ENCODE results near the gene TNFAIP1. TPM values are rescaled to one million over a fixed set of nuclear protein-coding genes. Genes with fewer than 3 reads are reported as not detected.
A peak's percentile ranks its signal among the peaks of the same experiment; 100 is the strongest.
"Not testable (repeated sequence)": the region's sequence is repeated elsewhere in the genome, so short reads cannot be mapped to it uniquely, and the experiment has no call there.

TNFAIP1 gene
- total RNA-seq: 10 to 100 TPM; 20.8 to 56.8 (median 31.8) TPM
- polyA plus RNA-seq: 10 to 100 TPM; 11.5 to 16.8 TPM

- TF ChIP-seq CTCF (IDR thresholded peaks at IDR 0.05): no peak
- Histone ChIP-seq H3K36me3 (peaks cover 0 to 10% (median 0%) of the 10 kb centered on the region in 3 donors), H3K4me1 (peaks cover 12 to 45% (median 35%) of the 10 kb centered on the region in 3 donors), H3K9me3 (no peaks in the 10 kb centered on the region), H3K27me3 (no peaks in the 10 kb centered on the region), H3K27ac (peak within 1 kb of the TSS; percentile 86 to 98 (median 97)), H3K4me3 (peak within 1 kb of the TSS; percentile 63 to 94 (median 88))
- ATAC-seq: peak; percentile 87 to 92 (median 90)
- DNase-seq: peak; percentile 94 to 100 (median 99)
- intact Hi-C loops (cut with DNase I): no loop called here
- WGBS, 2 donors: 0 to 1% methylated on average over 54 to 62 of the region's 62 CpGs
- peak; percentile 91 for FAIRE-seq
Observed at GRCh38 chr17:28335201-28335958, at the start of gene TNFAIP1, which contains the start of gene IFT20. Gene TNFAIP1, plus strand, starts transcription at chr17:28335761. Its CDS starts 3,761 bp downstream, at chr17:28339522. Gene IFT20, minus strand, starts transcription at chr17:28335472. Its CDS starts 3,487 bp downstream, at chr17:28331985.

GRCh38 chr17:28285965-28286364, 49.6 kb upstream of the TNFAIP1 start:
- Histone ChIP-seq H3K36me3 (no peaks in the 10 kb centered on the region), H3K27me3 (no peaks in the 10 kb centered on the region), H3K4me1 (peaks cover 0 to 5% (median 3%) of the 10 kb centered on the region in 3 donors), H3K9me3 (no peaks in the 10 kb centered on the region), H3K4me3 (no peak overlapping the region), H3K27ac (no peak overlapping the region)
- no peak for TF ChIP-seq CTCF (IDR thresholded peaks at IDR 0.05)
- ATAC-seq (no peak), DNase-seq (no peak), FAIRE-seq (no peak)
- intact Hi-C loops (cut with DNase I): no loop called here
- WGBS, 2 donors: 68 to 76% methylated on average over 2 of the region's 2 CpGs

GRCh38 chr17:28290703-28291102, 44.9 kb upstream of the TNFAIP1 start:
- Histone ChIP-seq H3K27ac (no peak overlapping the region), H3K4me3 (no peak overlapping the region), H3K36me3 (no peaks in the 10 kb centered on the region), H3K27me3 (no peaks in the 10 kb centered on the region), H3K9me3 (no peaks in the 10 kb centered on the region), H3K4me1 (peaks cover 0 to 23% (median 21%) of the 10 kb centered on the region in 3 donors)
- DNase-seq (no peak), ATAC-seq (no peak), FAIRE-seq (no peak)
- 16 to 21% methylated on average over 2 of the region's 2 CpGs for WGBS, 2 donors
- intact Hi-C loops (cut with DNase I): no loop called here
- no peak for TF ChIP-seq CTCF (IDR thresholded peaks at IDR 0.05)

- no peak for FAIRE-seq
- DNase-seq: no peak
- H3K27ac ChIP-seq: peak overlapping the region in 2 of 4 donors; percentile 62 to 67
- 24 to 27% methylated on average over 1 of the region's 1 CpG for WGBS, 2 donors
- H3K27me3 ChIP-seq: no peaks in the 10 kb centered on the region
- H3K4me3 ChIP-seq: no peak overlapping the region
- no peaks in the 10 kb centered on the region for H3K36me3 ChIP-seq
- H3K9me3 ChIP-seq: no peaks in the 10 kb centered on the region
- intact Hi-C loops (cut with DNase I): no loop called here
- ATAC-seq: peak; percentile 78 to 91 (median 89)
- TF ChIP-seq CTCF (IDR thresholded peaks at IDR 0.05): no peak
- peaks cover 0 to 23% (median 21%) of the 10 kb centered on the region in 3 donors for H3K4me1 ChIP-seq
Observed at GRCh38 chr17:28291780-28292330, 43.7 kb upstream of the TNFAIP1 start.

GRCh38 chr17:28292878-28293277, 42.7 kb upstream of the TNFAIP1 start:
- peaks cover 0 to 25% (median 21%) of the 10 kb centered on the region in 3 donors for H3K4me1 ChIP-seq
- DNase-seq; H3K27me3 ChIP-seq; H3K36me3 ChIP-seq; intact Hi-C loops (cut with DNase I); H3K4me3 ChIP-seq; H3K9me3 ChIP-seq; FAIRE-seq: not testable (repeated sequence)
- WGBS, 2 donors: 53 to 74% methylated on average over 12 of the region's 12 CpGs
- H3K27ac ChIP-seq: peak overlapping the region in 2 of 4 donors; percentile 62 to 67
- peak in 1 of 4 donors; percentile 33 for ATAC-seq
